ENCODE data around the gene BCAT1.

DNA sequence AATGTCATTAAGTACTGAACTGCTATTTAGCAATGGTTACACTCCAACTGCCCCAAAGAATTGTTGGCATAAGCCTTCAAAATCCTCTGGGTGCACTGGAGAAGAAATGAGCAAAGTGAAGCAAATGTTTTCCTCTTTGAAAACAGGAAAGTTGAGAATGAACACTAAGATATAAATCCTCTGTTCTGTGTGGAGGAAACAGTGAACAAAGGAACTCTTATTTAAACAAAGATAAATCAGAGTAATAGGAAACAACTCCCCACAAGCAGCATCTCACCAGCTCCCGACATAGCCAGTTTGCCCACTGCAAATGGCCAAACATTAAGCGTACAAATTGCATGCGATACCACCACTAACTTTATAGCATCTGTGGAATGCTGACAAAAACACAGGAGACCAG, 54.0 kb downstream of the BCAT1 start:
- TF ChIP-seq, protein P1, sequence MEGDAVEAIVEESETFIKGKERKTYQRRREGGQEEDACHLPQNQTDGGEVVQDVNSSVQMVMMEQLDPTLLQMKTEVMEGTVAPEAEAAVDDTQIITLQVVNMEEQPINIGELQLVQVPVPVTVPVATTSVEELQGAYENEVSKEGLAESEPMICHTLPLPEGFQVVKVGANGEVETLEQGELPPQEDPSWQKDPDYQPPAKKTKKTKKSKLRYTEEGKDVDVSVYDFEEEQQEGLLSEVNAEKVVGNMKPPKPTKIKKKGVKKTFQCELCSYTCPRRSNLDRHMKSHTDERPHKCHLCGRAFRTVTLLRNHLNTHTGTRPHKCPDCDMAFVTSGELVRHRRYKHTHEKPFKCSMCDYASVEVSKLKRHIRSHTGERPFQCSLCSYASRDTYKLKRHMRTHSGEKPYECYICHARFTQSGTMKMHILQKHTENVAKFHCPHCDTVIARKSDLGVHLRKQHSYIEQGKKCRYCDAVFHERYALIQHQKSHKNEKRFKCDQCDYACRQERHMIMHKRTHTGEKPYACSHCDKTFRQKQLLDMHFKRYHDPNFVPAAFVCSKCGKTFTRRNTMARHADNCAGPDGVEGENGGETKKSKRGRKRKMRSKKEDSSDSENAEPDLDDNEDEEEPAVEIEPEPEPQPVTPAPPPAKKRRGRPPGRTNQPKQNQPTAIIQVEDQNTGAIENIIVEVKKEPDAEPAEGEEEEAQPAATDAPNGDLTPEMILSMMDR (IDR thresholded peaks at IDR 0.05; ENCODE audit: insufficient read depth, low read length, poor library complexity, severe bottlenecking) = no peak
- no peak for TF ChIP-seq EZH2phosphoT487 (conservative IDR thresholded peaks at IDR 0.05; ENCODE audit: low read length)

Measured in SU-DHL-6 (cell line).